HG02943 (cell line): ENCODE results near the gene ZNF132.
"Not testable (repeated sequence)": the region's sequence is repeated elsewhere in the genome, so short reads cannot be mapped to it uniquely, and the experiment has no call there.

Source experiments
- ATAC-seq: cut with Tn5 transposase; IDR thresholded peaks from one replicate; pipeline ENCODE4 v1.9.1; 2021; ENCODE audit warnings: mild to moderate bottlenecking, low read depth, moderate library complexity; ENCODE audit not compliant: unreplicated experiment

The ZNF132 gene

GRCh38 chr19:58439576-58440554, at the start of gene ZNF132:
TSS of gene ZNF132 (minus strand) at chr19:58440153. CDS start at chr19:58439821, 332 bp downstream.
- peak; percentile 90 for ATAC-seq

- not testable (repeated sequence) for ATAC-seq
Observed at GRCh38 chr19:58484349-58484748, 44.4 kb upstream of the ZNF132 start.

- no peak for ATAC-seq
Observed at GRCh38 chr19:58483776-58484175, 43.8 kb upstream of the ZNF132 start.

GRCh38 chr19:58482372-58482771, 42.4 kb upstream of the ZNF132 start:
- no peak for ATAC-seq

GRCh38 chr19:58480831-58481230, 40.9 kb upstream of the ZNF132 start:
- ATAC-seq = no peak

- ATAC-seq = no peak
Observed at GRCh38 chr19:58480481-58480830, 40.5 kb upstream of the ZNF132 start.

- no peak for ATAC-seq
Observed at GRCh38 chr19:58479736-58480480, 40.0 kb upstream of the ZNF132 start.

GRCh38 chr19:58479303-58479702, 39.4 kb upstream of the ZNF132 start:
- no peak for ATAC-seq

GRCh38 chr19:58477871-58478270, 37.9 kb upstream of the ZNF132 start:
- no peak for ATAC-seq

- no peak for ATAC-seq
Observed at GRCh38 chr19:58477130-58477529, 37.2 kb upstream of the ZNF132 start.

GRCh38 chr19:58476498-58477015, 36.6 kb upstream of the ZNF132 start:
- ATAC-seq = no peak

- peak; percentile 78 for ATAC-seq
Observed at GRCh38 chr19:58475714-58476497, 36.0 kb upstream of the ZNF132 start, which contains the start of gene ZNF446. TSS of gene ZNF446 (plus strand) at chr19:58476352. CDS start at chr19:58477219, 867 bp downstream.

- peak; percentile 4 for ATAC-seq
Observed at GRCh38 chr19:58474997-58475713, 35.2 kb upstream of the ZNF132 start.

GRCh38 chr19:58474291-58474996, 34.5 kb upstream of the ZNF132 start:
- ATAC-seq = no peak

GRCh38 chr19:58473775-58474174, 33.8 kb upstream of the ZNF132 start:
- no peak for ATAC-seq

- ATAC-seq = no peak
Observed at GRCh38 chr19:58471736-58472135, 31.8 kb upstream of the ZNF132 start.

GRCh38 chr19:58470837-58471543, 31.0 kb upstream of the ZNF132 start:
- ATAC-seq = not testable (repeated sequence)

GRCh38 chr19:58469241-58470013, 29.5 kb upstream of the ZNF132 start:
- no peak for ATAC-seq
